ENCODE results near the gene PLAU.

PLAU gene

GRCh38 chr10:73910764-73911552 is at the start of gene PLAU:
Gene PLAU, plus strand, starts transcription at chr10:73911132. Its CDS starts 424 bp downstream, at chr10:73911556.
- DNase-seq: no peak

GRCh38 chr10:73862011-73862410 is 48.9 kb upstream of the PLAU start:
- no peak for DNase-seq

DNA sequence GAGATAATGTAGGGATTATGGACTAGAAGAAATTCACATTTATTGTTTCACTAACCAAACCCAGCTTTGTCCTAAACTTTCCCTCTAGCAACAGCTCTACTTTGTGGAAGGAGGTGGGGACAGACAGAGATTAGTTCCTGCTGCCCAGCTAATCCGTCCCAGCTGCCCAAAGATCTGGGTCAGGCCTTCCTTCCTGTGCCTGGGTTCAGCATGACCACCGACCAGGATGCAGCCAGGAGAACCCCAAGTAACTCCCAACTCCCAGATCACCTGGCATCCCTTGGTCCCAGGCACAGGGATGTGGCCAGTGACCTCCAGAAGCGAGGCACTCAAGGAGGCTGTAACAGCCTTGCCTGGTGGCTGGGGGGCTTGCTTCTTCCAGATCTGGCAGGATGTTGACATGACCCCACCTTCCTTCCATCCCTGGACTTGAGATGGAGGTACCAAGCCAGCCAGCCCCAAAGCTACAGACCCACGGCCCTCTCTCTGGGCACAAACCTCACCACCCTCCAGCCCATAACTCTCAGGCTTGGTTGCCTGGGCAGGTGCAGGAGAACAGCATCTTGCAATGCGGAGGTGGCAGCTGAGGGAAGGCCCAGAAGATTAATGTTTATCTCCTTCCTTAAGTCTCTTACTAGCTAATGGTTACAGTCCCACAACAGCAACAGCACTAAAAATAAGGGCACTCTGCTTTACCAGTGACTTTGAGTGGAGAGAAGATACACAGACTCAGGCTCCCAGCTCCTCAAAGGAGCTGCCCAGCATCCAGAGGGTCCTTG is 47.7 kb upstream of the PLAU start:
- no peak for DNase-seq

- no peak for DNase-seq
These were observed 46.7 kb upstream of the PLAU start for GRCh38 chr10:73864229-73864628.

GRCh38 chr10:73865107-73865458 is 45.8 kb upstream of the PLAU start:
- DNase-seq: no peak

DNA sequence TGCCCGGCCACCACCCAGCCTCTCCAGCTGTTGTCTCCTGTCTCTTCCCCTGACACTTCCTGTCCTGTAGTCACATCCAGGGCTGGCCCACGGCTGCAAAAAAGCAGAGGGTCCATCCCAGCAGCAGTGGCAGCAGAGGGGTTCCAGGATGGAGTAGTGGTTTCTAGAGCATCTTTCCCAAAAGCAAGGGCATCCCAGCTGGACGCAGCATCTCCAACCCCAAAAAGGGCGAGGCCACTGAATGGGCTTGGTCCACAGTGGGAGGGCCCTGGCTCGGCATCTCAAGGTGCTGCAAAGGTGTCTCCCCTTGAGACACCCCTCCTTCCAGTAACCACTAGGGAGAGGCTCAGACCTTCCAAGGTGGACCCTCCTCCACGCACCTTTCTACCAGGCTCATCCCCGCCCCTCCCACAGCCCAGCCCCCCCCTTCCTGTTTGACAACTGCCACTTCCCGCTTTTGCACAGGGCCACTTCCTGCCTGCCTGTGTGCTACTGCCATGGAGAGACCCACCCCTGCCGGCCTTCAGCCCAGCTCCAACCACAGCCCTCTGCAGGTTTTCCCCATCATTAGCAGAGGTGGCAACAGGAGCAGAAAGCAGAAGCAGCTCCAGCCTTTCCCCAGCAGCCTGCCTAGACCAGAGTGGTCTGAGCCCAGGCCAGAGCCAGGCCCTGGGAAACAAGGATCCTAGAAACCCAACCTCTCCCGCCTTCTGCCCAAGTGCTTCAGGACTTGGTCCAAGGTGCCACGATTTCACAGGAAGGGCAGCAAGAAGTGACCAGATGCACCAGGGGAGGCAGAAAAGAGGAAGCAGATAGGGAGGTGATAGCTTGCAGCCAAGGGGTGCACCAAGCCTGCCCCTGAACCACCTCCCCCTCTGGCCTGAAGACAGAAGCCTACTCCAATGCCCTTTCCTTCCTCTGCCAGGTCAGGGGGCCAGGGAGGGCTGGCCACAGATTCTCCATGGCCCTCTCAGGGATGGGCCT is 45.2 kb upstream of the PLAU start:
- no peak for DNase-seq

DNA sequence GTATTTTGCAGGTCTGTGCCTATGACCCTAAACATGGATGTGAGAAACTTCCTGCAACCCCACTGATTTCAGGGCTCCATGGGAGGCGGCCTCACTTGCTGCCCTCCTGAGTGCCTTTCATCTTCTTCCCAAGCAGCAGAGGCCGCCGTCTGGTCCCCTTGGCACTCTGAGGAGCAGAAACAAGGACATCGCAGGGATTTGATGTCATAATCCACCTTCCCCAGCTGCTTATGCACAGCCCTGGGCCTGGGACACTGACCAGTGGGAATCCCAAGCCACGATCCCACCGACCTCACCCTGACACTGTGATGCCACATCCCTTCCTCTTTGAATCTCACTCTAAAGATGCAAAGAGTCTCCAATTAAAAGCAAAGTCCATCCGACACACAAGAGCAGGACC is 44.3 kb upstream of the PLAU start:
- no peak for DNase-seq

DNA sequence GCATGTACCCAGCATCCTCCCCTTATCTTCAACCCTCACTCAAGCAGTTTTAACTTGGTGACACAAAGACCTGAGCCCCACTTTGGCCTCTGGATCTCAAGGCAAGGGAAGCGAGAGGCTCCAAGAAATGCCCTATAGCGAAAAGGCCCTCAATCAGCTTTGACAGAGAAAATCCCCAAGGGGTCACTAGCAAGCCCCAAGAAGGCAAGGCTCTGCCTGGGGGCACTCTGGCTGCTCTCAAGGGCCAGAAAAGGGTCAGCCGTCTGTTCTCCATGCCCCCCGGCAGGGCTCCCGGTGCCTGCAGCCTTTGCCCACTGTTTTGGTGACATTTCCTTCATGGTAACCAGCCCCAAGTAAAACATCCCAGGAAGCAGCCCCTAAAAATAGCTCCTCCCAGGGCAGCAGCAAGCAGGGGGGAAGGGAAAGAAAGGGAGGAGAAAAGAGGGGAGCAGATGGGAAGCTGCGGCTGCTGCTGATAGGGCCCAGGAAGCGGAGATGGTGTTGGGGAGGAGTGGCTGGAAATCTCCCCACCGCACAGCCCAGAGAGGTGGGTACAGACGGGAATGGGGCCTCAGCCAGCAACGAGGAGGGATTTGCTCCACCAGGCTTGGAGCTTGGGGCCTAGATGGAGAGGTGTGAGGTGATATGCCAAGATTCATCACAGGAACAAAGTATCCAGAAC is 43.7 kb upstream of the PLAU start:
- no peak for DNase-seq

GRCh38 chr10:73867871-73868631 is 42.9 kb upstream of the PLAU start:
- no peak for DNase-seq

DNA sequence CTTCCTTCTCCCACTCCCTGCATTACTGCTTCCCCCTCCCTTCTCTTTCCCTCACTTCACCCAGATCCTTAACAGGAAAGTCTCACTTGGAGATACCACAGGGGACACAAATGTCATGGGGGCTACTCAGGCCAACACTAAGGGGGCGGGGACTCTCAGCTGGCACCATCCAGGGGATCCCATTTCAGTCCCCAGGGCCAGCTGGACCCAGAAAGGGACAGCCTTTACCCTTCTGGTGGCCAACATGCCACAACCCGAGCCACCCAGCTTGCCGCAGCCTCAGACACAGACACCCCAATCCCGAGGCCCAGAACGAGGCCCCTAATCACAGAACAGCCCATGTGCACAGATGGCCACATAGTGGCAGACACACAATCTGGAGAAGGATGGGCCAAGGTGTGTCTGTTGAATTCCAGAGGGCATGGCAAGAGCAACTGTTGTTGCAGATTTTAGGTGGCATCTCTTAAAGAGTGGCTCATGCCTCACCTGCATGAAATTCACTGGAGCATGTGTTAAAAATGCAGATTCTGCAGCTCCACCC is 42.2 kb upstream of the PLAU start:
- DNase-seq: no peak

- DNase-seq: no peak
These were observed 39.4 kb upstream of the PLAU start for GRCh38 chr10:73871295-73872189.

- no peak for DNase-seq
These were observed 38.7 kb upstream of the PLAU start for GRCh38 chr10:73872190-73872710.

GRCh38 chr10:73873142-73873837 is 37.6 kb upstream of the PLAU start:
- DNase-seq: no peak

DNA sequence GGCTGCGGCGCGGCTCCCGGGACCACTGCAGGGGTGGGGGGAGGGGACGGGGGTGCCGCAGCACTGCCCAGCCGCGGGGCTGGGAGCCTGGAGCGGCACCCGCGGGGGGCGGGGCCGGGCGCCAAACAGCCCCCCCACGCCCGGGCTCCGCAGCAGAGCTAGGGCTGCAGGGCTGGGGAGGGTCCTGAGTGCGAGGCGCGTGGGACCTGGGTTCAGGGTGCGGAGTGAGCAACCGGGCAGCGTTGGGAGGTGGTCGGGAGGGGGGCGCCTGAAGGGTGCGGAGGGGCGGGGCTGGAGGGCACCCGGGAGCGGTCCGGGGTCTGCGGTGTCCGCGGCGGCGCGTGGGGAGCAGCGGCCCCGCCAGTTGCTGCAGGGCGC is 37.1 kb upstream of the PLAU start:
- no peak for DNase-seq

DNA sequence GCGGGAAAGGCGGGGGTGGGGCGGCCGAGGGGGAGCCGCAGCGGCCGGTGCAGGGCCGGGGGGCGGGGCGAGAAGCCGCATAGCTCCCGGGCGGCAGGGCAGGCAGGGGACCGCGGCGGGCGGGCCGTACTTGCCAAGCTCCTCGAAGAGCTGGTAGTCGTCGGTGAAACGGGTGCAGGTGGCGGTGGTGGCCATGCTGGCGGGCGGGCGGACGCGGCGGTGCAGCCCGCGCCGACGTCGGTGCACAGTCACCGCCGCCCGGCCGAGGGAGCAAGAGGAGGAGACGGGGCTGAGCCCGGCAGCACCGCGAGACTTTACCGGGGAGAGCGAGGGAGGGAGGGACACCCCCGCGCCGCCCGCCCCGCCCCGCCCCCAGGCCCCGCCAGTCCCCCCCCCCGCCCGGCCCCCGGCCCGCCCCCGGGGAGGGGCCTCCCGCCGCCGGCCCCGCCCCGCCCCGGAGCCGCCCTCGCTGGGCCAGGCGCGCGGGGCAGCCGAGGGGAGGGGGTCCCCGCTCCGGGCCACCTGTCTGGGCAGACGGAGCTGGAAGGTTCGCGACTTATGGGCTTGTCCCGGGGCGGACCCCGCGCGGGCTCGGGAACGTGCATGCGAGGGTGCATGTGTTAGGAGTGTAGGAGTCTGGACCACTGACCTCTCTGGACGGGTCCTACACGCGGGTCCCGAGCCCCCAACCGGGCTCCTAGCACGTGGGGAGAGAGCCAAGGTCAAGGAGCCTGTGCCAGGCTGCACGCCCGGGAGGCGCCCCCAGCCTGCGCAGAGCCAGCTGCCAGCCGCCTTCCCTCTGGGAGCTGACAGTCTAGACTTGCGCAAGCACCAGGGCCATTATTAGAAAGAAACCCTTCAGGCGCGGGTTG is 36.4 kb upstream of the PLAU start, which contains the start of gene CAMK2G:
Gene CAMK2G, minus strand, starts transcription at position 289 of the 872 bp plus-strand sequence. Its CDS starts 94 bp downstream, at position 195.
- peak in 1 of 2 experiments; percentile 19 for DNase-seq

- no peak for DNase-seq
These were observed 35.8 kb upstream of the PLAU start for GRCh38 chr10:73875139-73875475.

DNA sequence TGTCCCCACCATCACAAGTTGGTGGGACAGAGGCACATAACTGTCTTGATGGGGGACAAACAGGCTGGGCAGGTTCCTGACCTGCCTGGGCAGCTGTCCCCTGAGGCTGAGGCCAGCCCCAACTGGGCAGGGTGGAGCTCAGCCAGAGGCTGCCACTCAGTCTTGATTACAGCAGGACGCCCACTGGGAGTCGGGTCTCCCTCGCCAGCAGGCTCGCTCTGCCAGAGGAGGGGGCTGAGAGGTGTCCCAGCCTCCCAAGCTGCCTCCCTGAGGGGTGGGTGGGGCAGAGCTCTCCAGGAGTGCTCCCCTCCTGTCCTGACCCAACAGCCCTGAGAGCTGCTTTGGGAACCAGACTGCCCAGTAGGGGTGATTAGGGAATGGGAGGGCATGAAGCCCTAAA is 34.8 kb upstream of the PLAU start:
- no peak for DNase-seq

- DNase-seq: no peak
These were observed 34.4 kb upstream of the PLAU start for GRCh38 chr10:73876566-73876965.
